Umbilical cord (tissue), 2 donors: ENCODE results near the gene SPRING1. TPM values are rescaled to one million over a fixed set of nuclear protein-coding genes. Genes with fewer than 3 reads are reported as not detected.
"Not testable (repeated sequence)": the region's sequence is repeated elsewhere in the genome, so short reads cannot be mapped to it uniquely, and the experiment has no call there.

ENCODE experiments used
- DNase-seq: peaks from one replicate; pipeline ENCODE4 v3.0.0-alpha.2; 2015; ENCODE audit warnings: low spot score
- total RNA-seq: library from RNA; depleted of rRNA; stranded (reverse); fragments of >200 nt; gene quantifications from one replicate; pipeline ENCODE4 v1.2.3, GENCODE V29; 2014; ENCODE audit warnings: low replicate concordance; ENCODE audit not compliant: insufficient read depth

SPRING1 gene, protein sequence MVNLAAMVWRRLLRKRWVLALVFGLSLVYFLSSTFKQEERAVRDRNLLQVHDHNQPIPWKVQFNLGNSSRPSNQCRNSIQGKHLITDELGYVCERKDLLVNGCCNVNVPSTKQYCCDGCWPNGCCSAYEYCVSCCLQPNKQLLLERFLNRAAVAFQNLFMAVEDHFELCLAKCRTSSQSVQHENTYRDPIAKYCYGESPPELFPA
- total RNA-seq: 10.6 TPM

DNA sequence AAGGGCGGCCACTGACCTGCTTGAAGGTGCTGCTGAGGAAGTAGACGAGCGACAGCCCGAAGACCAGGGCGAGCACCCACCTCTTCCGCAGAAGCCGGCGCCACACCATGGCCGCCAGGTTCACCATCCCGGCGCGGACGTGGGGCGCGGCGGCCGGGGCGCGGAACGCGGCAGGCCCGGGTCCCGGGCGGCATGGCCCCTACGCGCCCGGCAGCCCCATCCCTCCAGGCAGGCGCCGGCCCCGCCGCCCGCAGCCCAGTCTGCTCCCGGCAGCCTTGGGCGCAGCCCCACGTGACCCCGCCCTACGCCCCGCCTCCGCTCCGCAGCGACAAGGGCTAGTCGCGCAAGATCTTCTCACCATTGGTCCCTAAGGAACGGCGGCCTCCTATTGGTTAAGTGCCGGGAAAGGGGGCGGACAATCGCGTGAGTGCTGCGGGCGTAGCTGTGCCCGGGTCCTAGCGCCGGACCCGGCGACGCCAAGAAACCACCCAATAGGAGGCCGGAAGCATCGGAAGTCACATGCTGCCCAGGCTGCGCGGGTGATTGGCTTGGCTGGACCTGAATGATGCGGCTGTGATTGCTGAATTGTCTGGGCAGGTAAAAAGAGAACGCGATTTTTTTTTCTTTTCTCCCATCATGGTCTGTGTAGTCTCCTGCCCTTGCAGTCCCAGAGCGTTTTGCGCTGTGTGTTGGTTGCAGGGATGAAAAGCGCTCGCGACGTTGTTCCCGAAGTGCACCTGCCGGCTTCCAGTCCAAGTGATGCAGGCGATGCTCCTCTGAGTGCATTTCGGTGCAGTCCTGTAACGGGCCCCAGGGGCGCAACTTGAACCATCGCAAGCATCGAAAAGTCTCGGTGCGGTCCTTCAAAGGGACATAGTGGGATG is at the start of gene SPRING1, which contains the start of gene RNFT2:
TSS of gene SPRING1 (minus strand) at position 296 of the 884 bp plus-strand sequence. CDS start at position 127, 169 bp downstream.
TSS of gene RNFT2 (plus strand) at position 542 of the 884 bp plus-strand sequence. CDS start 2,183 bp downstream, outside the sequence.
- DNase-seq: peak; percentile 99

DNA sequence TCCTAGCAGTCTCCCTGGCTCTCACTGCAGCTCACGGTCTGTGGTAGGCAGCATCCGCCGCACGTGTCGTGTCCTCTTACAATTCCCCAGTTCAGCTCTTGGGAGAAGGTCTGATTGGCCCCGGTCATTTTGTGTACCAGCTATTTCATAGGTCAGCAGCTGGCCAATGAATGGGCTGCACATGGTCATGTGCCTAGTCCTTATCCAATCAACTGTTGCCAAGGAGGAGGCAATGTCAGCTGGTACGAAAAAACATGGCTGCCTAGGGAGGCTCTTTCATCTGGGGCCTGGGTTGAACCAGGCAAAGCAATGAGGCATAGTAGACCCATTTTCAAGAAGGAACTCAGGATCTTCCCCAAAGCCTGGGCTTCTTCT is 46.4 kb upstream of the SPRING1 start:
- no peak for DNase-seq

DNA sequence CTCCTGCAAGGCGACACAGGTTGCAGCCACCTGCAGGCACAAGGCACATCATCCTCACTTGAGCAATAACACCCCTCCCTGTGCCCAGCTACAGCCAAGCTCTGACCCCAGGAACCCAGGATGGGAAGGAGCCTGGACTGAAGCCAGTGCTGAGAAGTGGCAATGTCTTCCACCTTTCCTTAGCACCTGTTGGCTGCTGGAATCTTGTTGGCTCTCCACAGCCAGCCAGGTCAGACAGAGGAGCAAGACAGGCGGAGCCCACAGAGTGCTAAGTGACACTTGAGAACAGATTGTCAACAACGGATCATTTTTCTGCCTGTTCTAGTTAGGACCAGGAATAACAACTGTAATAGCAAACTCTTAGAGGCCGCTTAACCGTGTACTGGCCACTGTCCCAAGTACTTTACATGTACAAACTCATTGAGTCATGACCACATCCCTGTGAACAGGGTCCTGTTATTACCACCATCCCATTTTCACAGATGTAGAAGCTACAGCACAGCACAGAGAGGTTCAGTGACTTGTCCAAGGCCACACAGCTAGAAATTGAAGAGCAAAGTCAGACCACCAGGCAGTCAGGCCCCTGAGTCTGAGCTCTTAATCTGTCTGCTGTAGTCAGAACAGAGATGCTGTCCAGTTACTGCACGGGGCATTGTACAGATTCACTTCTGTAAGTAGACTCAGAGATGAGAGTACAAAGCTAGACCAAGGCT is 45.8 kb upstream of the SPRING1 start:
- no peak for DNase-seq

DNA sequence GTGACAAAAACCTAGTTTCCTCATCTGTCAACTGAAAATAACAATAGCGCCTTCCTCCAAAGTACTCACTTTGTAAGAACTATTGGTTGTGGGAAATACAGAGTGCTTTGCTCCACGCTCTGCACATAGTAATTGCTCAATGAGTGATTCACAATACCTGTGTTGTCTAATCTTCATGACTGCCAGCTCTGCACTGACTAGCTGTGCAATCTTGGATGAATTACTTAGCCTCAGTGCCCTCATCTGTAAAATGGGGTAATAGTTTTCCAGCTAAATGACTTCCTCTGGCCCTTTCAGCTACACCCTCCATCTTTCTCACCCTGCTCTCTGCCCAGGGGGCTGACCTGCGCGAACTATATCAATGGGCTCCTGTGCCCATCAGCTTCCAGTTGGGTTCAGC is 43.1 kb upstream of the SPRING1 start:
- no peak for DNase-seq

DNA sequence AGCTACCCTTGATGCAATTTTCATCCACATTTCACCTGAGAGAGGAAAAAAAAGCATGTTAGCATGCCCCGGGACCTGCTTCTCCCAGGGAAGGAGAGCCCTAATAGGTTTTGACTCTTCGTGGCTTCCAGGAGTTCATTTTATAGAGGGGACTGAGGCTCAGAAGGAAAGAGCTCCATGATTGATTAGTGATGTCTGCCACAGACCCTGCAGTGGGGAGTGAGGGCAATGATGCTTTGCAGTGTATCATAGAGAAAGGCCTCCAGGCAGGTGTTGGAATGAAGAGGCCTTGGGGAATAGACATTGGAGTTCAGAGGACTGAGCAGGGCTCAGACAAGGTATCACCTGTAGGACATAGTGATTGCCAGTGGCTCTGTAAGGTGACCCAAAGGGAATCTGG is 41.7 kb upstream of the SPRING1 start:
- no peak for DNase-seq

DNA sequence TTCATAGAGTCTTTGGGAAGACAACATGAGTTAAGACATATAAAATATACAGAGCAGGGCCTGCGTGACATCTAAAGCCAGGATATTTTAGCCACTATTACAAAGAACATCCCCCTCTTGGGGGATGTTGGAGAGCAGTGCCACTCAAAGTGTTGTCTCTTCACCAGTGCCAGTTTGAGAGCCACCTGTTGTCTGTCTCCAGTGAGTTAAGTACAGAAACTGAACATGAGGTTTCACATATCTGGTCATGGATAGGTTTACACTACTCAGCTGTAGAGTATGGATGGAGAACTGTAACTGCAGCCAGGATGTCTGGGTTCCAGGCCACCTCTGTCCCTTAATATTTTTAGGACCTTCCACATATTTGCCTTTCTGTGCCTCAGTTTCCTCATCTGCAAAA is 39.4 kb upstream of the SPRING1 start:
- DNase-seq: no peak

DNA sequence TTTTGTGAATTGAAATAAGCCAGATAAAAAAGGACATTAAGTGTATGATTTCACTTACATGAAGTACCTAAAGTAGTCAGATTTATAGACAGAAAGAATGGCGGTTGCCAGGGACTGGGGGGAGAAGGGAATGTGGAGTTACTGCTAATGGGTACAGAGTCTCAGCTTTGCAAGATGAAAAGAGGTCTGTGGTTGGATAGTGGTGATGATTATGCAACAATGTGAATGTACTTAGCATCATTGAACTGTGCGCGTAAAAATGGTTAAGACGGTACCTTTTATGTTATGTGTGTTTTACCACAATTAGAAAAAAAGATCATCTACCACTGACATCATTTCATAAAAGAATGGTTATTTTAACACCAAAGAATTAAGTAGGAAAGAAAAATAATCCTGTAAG is 36.2 kb upstream of the SPRING1 start:
- DNase-seq: no peak

DNA sequence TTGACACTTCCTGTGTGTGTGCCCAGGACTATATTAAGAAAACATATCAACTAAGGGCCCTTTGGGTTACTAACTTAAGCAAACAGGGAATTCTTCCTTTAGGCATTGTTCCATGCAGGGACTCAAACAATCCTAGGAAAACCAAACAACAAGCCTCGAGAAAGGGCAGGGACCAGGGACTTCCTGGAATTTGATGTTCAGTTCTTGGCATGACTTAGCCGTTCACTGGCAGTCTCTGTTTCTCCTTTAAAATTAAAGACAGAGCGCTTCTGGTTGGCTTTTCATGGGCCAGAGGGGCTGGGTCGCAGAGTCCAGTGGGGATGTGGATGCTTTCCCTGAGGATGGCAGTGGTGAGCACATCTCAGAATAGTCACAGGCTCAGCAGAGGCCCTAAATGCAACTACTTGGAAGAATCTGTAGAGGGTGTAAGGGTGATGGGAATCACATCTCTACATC is 35.4 kb upstream of the SPRING1 start:
- DNase-seq: no peak

DNA sequence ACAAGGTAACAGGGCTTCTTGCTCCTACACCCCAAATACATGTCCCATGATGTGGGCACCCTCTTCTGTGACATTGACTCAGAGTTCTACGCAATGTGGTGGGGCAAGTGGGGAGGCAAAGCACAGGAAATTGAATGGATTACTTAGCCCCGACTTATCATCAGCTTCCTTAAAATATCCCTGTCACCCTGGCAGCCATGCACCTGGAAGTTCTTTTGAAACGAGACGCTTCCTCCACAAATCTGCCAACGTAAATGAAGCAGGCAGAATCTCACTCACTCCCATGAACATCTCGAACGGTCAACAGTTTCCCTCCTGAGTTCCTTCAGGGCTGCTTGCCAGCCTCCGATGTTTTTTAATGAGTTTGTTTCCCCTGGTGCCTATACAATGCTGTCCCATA is 33.8 kb upstream of the SPRING1 start:
- no peak for DNase-seq

DNA sequence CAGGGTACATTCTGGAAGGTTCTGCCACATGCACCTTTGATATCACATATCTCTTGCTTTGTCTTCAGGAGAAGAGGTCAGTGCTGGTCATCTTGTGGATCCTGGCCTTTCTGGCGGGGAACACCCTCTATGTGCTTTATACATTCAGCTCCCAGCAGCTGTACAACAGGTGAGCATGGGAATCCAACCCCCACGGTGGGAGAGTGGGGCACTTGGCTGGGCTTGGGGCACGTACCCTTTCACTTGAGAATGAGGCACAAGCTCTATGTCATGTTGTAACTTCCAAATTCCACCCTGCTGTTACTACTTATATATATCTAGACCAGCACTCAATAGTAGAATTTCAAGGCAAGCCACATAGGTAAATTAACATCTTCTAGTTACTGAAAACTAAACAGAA is 28.9 kb upstream of the SPRING1 start:
- no peak for DNase-seq

DNA sequence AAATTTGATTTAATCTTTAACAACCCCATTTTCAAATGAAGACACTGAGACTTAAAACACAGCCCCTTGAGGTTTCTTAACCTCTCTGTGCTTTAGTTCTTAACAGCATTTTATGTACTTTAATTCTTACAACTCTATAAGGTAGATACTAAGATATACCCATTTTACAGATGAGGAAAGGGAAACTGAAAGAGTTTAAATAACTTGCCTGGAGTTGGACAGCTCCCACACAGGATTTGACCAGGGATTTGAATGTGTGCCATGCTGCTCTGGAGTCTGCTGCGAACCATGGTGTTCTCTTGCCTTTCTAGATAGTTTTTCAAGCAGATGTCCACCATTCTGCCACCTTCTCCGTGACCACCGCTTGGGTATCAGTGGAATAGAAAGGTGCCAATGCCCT is 28.4 kb upstream of the SPRING1 start:
- no peak for DNase-seq

DNA sequence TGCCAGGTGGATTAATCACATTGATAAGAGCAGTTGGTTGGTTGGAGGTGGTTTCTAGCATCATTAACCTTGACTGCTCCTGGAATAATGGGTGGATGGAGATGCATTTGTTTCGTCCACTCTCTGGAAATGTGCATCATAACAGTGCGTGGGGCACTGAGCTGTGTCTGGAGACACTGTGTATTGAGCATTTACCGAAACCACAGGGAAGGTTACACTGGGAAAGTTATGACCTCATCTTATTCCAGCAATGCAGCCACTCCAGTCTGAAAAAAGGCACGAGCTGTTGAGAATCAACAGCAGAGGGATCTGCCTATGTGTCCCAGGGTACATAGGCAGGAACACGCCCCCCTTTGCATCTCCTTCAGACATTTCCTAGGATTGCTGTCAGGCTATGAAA is 27.4 kb upstream of the SPRING1 start:
- peak; percentile 22 for DNase-seq

DNA sequence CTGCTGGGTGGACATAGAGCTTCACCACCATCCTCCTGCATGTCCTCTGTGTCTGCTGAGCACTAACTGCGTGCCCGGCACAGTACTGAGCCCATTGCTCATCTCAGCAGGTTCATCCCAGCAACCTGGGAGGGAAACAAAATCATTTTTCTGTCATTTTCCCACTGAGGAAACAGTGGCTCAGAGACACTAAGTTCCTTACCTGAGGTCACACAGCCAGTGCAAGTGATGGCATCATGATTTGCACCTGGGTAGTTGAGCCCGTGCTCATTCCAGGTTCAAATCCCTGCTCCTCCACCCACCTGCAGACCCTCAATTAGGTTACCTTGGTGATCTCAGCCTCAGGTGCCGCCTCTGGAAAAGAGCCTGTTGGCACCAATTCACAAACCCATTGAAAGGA is 23.6 kb upstream of the SPRING1 start:
- no peak for DNase-seq

DNA sequence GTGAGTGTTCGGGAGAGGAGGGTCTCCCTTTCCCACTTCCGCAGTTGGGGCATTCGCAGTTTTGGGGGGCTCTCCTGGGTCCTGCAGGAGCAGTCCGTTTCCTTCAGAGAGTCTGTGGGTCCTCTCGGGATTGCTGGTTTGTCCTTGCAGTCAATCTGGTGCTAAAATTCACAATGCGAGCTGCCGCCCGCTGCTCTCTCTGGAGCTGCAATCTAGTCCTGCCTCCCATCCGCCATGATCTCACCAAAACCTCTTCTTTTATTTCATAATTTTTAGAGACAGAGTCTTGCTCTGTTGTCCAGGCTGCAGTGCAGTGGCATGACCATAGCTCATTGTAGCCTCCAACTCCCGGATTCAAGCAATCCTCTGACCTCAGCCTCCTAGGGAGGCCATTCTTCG is 22.8 kb upstream of the SPRING1 start:
- no peak for DNase-seq

DNA sequence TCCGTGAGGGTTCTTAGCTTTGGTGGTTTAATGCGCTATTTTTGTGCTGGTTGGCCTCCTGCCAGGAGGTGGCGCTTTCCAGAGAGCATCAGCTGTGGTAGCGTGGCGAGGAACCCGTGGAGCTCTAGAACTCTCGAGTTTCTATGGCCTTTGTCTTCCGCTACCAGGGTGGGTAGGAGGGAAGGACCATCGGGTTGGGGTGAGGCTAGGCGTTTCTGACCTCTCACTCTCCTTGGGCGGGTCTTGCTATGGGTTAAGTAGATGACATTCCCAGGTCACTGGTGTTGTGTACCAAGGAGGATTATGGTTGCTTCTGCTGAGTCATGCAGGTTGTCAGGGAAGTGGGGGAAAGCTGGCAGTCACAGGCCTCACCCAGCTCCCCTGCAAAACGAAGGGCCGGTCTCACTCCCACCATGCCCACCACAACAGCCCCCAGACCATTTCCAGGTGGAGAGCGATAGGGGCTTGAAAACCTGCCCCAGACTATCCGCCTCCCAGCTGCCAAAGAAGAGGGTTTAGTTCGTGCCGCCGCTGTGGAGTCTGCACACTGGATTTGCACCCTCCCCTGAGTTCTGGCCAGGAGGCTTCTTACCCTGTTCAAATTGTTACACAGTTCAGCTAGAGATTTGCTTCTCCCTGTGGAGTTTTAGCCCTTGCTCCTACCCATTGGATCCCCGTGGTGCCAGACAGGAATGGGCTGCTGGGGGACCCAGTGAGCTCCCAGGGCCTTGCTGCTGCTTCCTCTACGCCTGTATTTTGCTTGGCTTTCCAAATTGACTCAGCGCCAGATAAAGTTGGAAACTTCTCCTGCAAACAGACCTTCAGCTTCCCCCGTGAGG is 22.1 kb upstream of the SPRING1 start:
- DNase-seq: no peak

DNA sequence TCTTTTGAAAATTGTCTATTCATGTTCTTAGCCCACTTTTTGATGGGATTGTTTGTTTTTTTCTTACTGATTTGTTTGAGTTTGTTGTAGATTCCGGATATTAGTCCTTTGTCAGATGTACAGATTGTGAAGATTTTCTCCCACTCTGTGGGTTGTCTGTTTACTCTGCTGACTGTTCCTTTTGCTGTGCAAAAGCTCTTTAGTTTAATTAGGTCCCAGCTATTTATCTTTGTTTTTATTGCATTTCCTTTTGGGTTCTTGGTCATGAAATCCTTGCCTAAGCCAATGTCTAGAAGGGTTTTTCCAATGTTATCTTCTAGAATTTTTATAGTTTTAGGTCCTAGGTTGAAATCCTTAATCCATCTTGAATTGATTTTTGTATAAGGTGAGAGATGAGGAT is 16.9 kb upstream of the SPRING1 start:
- DNase-seq: not testable (repeated sequence)

DNA sequence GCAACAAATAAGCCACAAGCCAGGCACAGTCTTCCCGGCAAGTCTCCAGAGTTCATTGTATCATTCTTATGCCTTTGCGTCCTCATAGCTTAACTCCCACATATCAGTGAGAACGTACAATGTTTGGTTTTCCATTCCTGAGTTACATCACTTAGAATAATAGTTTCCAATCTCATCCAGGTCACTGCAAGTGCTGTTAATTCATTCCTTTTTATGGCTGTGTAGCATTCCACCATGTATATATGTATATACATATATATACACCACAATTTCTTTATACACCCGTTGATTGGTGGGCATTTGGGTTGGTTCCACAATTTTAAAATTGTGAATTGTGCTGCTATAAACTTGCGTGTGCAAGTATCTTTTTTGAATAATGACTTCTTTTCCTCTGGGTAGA is 16.2 kb upstream of the SPRING1 start:
- DNase-seq: not testable (repeated sequence)

DNA sequence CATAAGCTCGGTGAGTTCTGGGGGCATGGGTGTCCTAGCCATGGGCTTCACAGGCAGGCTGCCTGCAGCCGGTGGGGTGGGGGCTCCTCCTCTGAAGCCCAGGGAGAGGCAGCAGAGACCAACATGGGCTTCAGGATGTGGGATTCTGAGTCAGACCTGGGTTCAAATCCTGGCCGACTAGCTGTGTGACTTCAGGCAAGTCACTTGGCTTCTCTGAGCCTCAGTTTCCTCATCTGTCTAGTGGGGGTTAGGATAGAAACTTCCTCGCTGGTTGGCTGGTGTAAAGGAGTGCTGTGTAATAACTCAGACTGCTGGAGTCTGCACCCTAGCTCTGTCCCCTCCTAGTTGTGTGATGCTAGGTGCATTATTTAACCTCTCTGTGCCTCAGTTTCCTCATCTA is 12.4 kb upstream of the SPRING1 start:
- no peak for DNase-seq

DNA sequence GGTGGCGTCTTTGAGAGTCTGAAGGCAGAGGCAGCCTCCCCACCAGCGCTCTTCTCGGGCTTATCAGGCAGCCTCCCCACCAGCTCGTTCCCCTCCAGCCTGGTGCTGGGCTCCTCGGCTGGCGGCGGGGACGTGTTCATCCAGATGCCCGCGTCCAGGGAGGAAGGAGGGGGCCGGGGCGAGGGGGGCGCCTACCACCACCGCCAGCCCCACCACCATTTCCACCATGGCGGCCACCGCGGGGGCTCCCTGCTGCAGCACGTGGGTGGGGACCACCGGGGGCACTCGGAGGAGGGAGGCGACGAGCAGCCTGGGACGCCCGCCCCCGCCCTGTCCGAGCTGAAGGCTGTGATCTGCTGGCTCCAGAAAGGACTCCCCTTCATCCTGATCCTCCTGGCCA is 12.0 kb upstream of the SPRING1 start:
- no peak for DNase-seq

DNA sequence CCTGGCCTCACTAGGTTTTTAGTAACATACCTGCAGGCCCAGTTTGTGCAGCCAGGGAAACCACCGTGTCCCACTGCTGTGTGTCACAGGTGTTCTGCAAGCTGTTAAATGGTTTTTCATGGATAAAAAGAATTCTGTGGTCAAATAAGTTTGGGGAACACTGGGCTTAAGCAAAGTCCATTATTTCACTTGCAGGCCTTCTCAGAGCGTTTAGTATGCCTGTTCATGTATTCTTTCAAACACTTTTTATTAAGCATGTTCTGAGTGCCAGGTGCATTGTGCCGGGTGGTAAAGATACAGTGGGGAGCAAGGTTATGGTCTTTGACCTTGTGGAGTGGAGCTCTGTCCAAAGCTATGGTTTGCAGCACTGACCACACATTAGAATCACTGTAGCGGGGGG is 7.7 kb upstream of the SPRING1 start:
- no peak for DNase-seq

DNA sequence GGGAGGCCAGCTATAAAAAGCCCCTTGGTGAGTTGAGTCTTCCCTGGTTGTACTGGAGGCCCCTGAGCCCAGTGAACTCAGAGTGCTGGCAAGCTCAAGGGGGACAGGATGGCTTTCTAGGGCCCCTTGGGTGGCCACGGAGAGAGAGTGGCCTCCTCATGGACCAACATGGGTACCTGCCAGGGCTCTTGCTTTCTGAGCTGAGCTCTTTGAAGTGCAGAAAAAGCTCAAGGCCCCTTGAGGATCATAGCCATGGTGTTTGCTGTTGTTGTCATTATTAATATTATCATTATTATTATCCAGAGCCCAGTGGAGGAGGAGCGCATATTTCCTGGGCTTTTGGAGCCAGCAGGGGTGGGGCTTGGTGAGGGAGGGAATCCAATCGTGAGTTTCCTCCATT is 6.9 kb upstream of the SPRING1 start:
- no peak for DNase-seq
